OCI-LY1 (cell line): Measurements from ENCODE around the gene PLPPR4.
"Not testable (repeated sequence)": the region's sequence is repeated elsewhere in the genome, so short reads cannot be mapped to it uniquely, and the experiment has no call there.

Source experiments
- EZH2 ChIP-seq: fragments of 200-600 bp; sonication (generic), shearing (Covaris generic); IDR thresholded peaks from 2 replicates; pipeline ENCODE4 v1.8.0; 2017; ENCODE audit warnings: borderline replicate concordance, mixed run types, mild to moderate bottlenecking, antibody characterized with exemption, low read length, moderate library complexity, mixed read lengths
- TF ChIP-seq, protein P1 (sequence below): fragments of 200-600 bp; sonication (generic), shearing (Covaris generic); IDR thresholded peaks from 2 replicates; pipeline ENCODE4 v1.5.1; 2017; ENCODE audit warnings: mild to moderate bottlenecking, antibody characterized with exemption, low read length, moderate library complexity, mixed read lengths

DNA sequence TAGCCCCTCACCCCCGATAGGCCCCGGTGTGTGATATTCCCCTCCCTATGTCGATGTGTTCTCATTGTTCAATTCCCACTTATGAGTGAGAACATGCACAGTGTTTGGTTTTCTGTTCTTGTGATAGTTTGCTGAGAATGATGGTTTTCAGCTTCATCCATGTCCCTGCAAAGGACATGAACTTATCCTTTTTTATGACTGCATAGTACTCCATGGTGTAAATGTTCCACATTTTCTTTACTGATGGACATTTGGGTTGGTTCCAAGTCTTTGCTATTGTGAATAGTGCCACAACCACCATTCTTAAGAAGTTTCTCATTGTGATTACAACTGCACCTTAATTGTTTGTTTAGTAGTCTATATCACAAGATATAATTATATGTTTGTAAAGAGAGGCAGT, 3.9 kb upstream of the PLPPR4 start:
- TF ChIP-seq, protein P1, sequence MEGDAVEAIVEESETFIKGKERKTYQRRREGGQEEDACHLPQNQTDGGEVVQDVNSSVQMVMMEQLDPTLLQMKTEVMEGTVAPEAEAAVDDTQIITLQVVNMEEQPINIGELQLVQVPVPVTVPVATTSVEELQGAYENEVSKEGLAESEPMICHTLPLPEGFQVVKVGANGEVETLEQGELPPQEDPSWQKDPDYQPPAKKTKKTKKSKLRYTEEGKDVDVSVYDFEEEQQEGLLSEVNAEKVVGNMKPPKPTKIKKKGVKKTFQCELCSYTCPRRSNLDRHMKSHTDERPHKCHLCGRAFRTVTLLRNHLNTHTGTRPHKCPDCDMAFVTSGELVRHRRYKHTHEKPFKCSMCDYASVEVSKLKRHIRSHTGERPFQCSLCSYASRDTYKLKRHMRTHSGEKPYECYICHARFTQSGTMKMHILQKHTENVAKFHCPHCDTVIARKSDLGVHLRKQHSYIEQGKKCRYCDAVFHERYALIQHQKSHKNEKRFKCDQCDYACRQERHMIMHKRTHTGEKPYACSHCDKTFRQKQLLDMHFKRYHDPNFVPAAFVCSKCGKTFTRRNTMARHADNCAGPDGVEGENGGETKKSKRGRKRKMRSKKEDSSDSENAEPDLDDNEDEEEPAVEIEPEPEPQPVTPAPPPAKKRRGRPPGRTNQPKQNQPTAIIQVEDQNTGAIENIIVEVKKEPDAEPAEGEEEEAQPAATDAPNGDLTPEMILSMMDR, result not testable (repeated sequence)
- not testable (repeated sequence) for TF ChIP-seq EZH2
